ENCODE results near the gene OSBPL7. TPM values are rescaled to one million over a fixed set of nuclear protein-coding genes. Genes with fewer than 3 reads are reported as not detected.
A peak's percentile ranks its signal among the peaks of the same experiment; 100 is the strongest.

The OSBPL7 gene
- total and polyA plus RNA-seq, 2 donors from 2014 or later = 5.3 to 21.2 TPM

DNA sequence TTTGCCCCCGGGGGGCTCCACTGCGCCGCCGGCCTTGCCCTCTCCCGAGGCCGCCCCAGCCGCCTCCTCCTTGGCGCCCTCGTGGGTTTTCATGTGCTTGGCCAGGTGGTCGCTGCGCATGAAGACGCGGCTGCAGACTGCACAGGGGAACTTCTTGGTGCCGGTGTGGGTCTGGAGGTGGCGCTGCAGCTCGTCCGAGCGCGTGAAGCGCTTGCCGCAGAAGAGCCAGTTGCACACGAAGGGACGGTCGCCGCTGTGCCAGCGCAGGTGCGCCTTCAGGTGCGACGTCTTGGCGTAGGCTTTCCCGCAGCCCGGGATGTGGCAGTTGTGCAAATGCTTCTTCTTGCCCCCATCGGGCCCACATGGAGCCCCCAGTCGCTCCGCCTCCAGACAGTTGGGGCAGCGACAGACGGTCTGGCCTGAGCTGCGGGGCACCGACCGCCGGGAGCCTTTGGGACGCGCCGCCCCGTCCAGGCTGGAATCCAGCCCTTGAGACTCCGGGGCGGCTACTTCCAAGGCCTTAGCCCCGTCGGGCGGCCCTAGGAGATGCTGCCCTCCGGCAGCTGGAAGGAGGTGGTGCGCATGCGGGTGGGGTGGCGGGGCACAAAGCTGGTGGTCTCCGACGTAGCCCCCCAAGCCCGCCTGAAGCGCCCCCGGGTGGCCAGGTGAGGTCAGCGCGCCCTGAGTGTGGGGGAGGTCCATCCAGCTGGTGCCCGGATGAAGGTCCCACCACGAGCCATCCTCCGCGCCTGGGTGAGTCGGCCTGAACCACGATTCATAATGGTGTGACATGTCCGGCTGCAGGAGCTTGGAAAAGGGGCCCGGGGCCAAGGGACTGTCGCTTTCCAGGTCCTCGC is 26.0 kb upstream of the OSBPL7 start:
- FAIRE-seq (no peak), DNase-seq (peak in 3 of 5 donors; percentile 49 to 71 (median 60))
- Histone ChIP-seq H3K9ac (ENCODE audit: low read length in 3 of 3) (no peak overlapping the region), H3K27me3 (ENCODE audit: control insufficient read depth, insufficient read depth, low read length) (peaks cover 21% of the 10 kb centered on the region), H3K36me3 (ENCODE audit: control insufficient read depth in 2 of 3, insufficient read depth in 3 of 3, low read length in 3 of 3) (no peaks in the 10 kb centered on the region), H3K27ac (ENCODE audit: low read depth in 2 of 2, low read length in 2 of 2) (no peak overlapping the region), H3K4me1 (ENCODE audit: control insufficient read depth in 2 of 3, insufficient read depth in 2 of 3, low read depth in 1 of 3, low read length in 3 of 3) (peaks cover 0 to 17% (median 3%) of the 10 kb centered on the region in 3 donors), H3K9me3 (ENCODE audit: control insufficient read depth in 2 of 3, insufficient read depth in 1 of 3, low read length in 3 of 3) (no peaks in the 10 kb centered on the region), H3K4me3 (ENCODE audit: low read length in 3 of 3) (no peak overlapping the region)
- intact Hi-C loops (cut with DNase I) = loop anchor here (5.0 to 10.0 kb wide), 2 partner anchors 40 to 167 kb away; no protein-coding TSS in a partner anchor
- TF ChIP-seq CTCF (IDR thresholded peaks at IDR 0.05; ENCODE audit: borderline replicate concordance, extremely low read depth, insufficient read depth) = no peak

GRCh38 chr17:47846716-47847340 is 25.2 kb upstream of the OSBPL7 start:
- no peak overlapping the region for H3K27ac ChIP-seq (ENCODE audit: low read depth in 2 of 2, low read length in 2 of 2)
- no peak for DNase-seq
- peaks cover 0 to 17% (median 2%) of the 10 kb centered on the region in 3 donors for H3K4me1 ChIP-seq (ENCODE audit: control insufficient read depth in 2 of 3, insufficient read depth in 2 of 3, low read depth in 1 of 3, low read length in 3 of 3)
- no peaks in the 10 kb centered on the region for H3K9me3 ChIP-seq (ENCODE audit: control insufficient read depth in 2 of 3, insufficient read depth in 1 of 3, low read length in 3 of 3)
- H3K9ac ChIP-seq (ENCODE audit: low read length in 3 of 3) = no peak overlapping the region
- no peak for TF ChIP-seq CTCF (IDR thresholded peaks at IDR 0.05; ENCODE audit: borderline replicate concordance, extremely low read depth, insufficient read depth)
- no peak for FAIRE-seq
- no peaks in the 10 kb centered on the region for H3K36me3 ChIP-seq (ENCODE audit: control insufficient read depth in 2 of 3, insufficient read depth in 3 of 3, low read length in 3 of 3)
- H3K27me3 ChIP-seq (ENCODE audit: control insufficient read depth, insufficient read depth, low read length) = peaks cover 14% of the 10 kb centered on the region
- no peak overlapping the region for H3K4me3 ChIP-seq (ENCODE audit: low read length in 3 of 3)
- intact Hi-C loops (cut with DNase I) = loop anchor here (5.0 to 10.0 kb wide), 2 partner anchors 40 to 168 kb away; no protein-coding TSS in a partner anchor

DNA sequence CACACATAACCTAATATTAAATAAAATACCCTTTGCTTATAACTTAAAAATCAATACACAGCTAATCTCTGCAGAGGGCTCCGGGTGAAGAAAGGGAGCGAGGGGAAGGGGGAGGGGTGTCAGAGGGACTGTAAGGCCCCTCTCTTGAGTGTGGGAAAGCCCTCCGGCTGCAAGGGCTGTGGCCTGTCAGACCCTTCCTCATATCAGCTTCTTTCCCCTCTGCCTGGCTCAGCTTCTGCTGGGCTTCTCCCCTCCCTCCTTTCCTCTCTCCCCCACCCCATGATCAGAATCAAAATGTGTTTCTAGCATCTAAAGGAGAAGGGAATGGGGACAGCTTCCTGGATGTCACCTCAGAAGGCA is 24.1 kb upstream of the OSBPL7 start:
- no peak for TF ChIP-seq CTCF (IDR thresholded peaks at IDR 0.05; ENCODE audit: borderline replicate concordance, extremely low read depth, insufficient read depth)
- DNase-seq (no peak), FAIRE-seq (no peak)
- no peak overlapping the region for H3K27ac ChIP-seq (ENCODE audit: low read depth in 2 of 2, low read length in 2 of 2)
- no peak overlapping the region for H3K4me3 ChIP-seq (ENCODE audit: low read length in 3 of 3)
- H3K9me3 ChIP-seq (ENCODE audit: control insufficient read depth in 2 of 3, insufficient read depth in 1 of 3, low read length in 3 of 3) = no peaks in the 10 kb centered on the region
- H3K27me3 ChIP-seq (ENCODE audit: control insufficient read depth, insufficient read depth, low read length) = peaks cover 12% of the 10 kb centered on the region
- H3K36me3 ChIP-seq (ENCODE audit: control insufficient read depth in 2 of 3, insufficient read depth in 3 of 3, low read length in 3 of 3) = no peaks in the 10 kb centered on the region
- peaks cover 0 to 19% (median 8%) of the 10 kb centered on the region in 3 donors for H3K4me1 ChIP-seq (ENCODE audit: control insufficient read depth in 2 of 3, insufficient read depth in 2 of 3, low read depth in 1 of 3, low read length in 3 of 3)
- no peak overlapping the region for H3K9ac ChIP-seq (ENCODE audit: low read length in 3 of 3)
- intact Hi-C loops (cut with DNase I) = loop anchor here (5.0 to 10.0 kb wide), 2 partner anchors 42 to 169 kb away; no protein-coding TSS in a partner anchor

Measured in kidney (tissue), 14 donors.